HG03039 (cell line): ENCODE results near the gene ABHD13.

Experiments
- ATAC-seq: cut with Tn5 transposase; IDR thresholded peaks from one replicate; pipeline ENCODE4 v1.9.1; 2021; ENCODE audit warnings: mild to moderate bottlenecking, moderate library complexity; ENCODE audit not compliant: unreplicated experiment

Gene ABHD13

DNA sequence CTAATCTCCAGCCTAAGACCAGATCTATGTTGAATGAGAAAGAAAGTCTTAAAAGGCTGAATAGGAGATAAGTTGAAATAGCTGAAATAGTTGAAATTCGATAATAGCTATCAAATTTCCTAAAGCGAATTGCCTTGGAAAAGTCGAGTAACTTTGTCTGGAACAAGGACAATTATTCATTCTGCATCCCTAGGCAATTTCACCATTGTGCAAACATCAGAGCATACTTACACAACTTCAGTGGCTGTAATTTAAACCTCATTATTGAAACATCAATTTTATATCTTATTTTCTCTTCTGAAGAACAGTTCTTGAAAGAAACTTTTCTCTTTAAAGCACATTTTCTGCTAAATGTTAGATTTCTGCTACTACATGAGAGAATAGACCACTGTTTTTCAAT, 64.9 kb downstream of the ABHD13 start:
- no peak for ATAC-seq
